Measurements from ENCODE around the gene PHACTR3. TPM values are rescaled to one million over a fixed set of nuclear protein-coding genes. Genes with fewer than 3 reads are reported as not detected.

The PHACTR3 gene
- total RNA-seq, 1 donor = not detected

DNA sequence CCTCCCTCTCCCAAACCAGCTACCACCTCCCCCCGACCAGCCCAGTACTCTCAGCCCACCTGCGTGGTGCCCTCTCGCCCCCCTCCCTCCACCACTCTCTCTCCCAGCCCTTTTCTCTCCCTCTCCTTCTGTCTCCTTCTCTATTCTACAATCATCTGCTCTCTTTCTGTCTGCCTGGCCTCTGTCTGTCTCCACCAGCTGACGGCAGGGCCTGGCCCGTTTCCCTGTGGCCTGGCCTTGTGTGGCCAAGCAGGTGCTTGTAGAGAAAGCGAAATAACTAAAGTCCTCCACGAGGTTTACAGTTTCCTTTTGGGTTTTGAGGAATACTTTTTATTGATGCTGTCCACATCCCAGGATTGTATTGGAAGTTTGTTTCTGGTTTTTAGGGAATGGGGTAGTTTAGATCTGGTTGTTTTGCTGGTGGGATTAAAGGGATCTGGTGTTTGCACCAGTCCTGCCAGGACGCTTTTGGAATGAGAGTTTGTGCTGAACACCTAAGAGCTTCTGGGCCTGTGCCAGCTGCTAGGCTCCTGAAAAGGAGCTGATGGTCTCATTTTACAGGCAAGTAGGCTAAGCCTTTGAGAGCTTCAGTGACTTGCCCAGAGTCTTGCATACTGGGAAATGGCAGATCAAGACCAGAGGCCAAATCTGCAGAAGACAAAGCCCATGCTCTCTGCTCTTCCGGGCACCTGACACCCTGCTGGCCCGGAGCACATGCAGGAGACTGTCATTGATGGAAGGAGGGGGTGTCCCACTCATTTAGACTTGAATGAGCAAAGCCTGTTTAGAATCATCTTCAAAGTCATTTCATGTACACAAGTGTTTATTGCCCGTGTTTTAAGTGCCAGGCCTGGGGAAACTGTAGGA lies 167.4 kb downstream of the PHACTR3 start:
- TF ChIP-seq, protein P1, sequence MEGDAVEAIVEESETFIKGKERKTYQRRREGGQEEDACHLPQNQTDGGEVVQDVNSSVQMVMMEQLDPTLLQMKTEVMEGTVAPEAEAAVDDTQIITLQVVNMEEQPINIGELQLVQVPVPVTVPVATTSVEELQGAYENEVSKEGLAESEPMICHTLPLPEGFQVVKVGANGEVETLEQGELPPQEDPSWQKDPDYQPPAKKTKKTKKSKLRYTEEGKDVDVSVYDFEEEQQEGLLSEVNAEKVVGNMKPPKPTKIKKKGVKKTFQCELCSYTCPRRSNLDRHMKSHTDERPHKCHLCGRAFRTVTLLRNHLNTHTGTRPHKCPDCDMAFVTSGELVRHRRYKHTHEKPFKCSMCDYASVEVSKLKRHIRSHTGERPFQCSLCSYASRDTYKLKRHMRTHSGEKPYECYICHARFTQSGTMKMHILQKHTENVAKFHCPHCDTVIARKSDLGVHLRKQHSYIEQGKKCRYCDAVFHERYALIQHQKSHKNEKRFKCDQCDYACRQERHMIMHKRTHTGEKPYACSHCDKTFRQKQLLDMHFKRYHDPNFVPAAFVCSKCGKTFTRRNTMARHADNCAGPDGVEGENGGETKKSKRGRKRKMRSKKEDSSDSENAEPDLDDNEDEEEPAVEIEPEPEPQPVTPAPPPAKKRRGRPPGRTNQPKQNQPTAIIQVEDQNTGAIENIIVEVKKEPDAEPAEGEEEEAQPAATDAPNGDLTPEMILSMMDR (IDR thresholded peaks at IDR 0.05; ENCODE audit: insufficient read depth, low read depth, low read length) = no peak
- no peak for DNase-seq (ENCODE audit: low read depth)
- no peak overlapping the region for H3K4me3 ChIP-seq (ENCODE audit: low read depth, low read length)

DNA sequence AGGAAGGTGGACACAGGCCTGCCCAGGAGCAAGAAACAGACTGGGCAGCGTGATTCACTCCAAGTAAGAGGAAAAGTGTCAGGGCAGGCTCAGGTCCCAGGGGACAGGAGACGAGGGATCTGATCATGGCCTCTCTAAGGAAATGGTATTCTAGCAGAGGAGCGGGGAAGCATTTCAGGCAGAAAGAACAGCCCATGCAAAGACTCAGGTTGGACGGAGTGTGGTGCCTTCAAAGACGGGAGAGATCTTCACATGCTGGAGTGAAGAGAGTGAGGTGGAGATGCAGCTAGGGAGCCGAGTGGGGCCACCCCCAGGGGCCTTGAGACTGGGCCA lies 168.0 kb downstream of the PHACTR3 start:
- no peak overlapping the region for H3K4me3 ChIP-seq (ENCODE audit: low read depth, low read length)
- TF ChIP-seq, protein P1 (IDR thresholded peaks at IDR 0.05; ENCODE audit: insufficient read depth, low read depth, low read length) = no peak
- DNase-seq (ENCODE audit: low read depth) = no peak

DNA sequence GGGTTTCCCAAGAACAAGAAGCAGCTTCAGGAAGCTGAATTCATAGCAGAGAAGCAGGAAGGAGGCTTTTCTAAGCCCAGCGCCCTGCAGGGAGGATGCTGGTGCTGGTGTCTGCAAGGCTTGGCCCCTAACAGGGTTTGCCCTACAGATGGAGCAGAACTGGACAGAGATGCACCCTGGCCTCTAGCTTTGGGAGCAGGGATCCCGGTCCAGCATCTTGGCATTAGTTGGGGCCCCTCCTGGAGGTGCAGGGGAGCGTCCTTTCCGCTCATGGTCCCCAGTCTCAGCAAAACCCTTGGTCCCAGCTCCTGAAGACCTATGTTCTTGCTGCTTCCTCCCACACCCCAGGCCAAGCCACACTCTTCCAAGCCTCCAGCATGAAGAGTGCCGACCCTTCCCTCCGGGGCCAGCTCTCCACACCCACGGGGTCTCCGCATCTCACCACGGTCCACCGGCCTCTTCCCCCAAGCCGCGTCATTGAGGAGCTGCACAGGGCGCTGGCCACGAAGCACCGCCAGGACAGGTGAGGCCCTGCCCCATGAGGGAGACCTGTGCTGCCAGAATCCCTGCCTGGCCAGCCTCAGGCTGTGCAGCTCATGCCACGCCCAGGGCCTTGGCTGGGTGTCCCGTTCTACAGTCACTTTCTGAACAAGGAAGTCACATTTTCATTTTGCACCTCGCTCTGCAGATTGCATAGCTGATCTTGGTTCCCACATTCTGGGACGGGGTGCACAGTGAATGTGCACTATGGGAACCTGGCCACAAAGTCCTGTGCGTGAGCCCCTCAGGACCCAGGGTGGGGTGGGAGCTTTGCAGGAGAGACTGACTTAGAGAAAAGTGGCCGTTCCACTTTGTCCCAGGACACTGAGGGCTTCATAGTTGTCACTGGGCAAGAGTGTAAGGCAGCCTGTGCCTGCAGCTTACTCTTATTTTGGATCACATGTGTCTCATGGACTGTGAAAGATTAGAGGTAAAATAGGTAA lies 168.9 kb downstream of the PHACTR3 start:
- no peak overlapping the region for H3K4me3 ChIP-seq (ENCODE audit: low read depth, low read length)
- no peak for DNase-seq (ENCODE audit: low read depth)
- TF ChIP-seq, protein P1 (IDR thresholded peaks at IDR 0.05; ENCODE audit: insufficient read depth, low read depth, low read length) = no peak

DNA sequence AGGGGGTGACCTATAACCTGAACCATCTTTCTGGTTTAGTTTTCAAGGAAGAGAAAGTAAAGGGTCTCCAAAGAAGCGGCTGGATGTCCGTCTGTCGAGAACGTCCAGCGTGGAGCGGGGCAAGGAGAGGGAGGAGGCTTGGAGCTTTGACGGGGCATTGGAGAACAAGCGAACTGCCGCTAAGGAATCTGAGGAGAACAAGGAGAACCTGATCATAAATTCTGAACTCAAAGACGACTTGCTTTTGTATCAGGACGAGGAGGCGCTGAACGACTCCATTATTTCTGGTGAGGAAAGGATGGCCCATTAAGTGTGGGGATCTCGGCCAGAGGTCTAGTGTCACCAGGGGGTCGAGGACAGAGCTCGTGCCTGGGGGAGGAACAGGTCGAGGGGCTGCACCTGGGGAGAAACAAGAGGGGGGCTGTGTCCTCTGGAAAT lies 169.9 kb downstream of the PHACTR3 start:
- DNase-seq (ENCODE audit: low read depth) = no peak
- no peak overlapping the region for H3K4me3 ChIP-seq (ENCODE audit: low read depth, low read length)
- TF ChIP-seq, protein P1 (IDR thresholded peaks at IDR 0.05; ENCODE audit: insufficient read depth, low read depth, low read length) = no peak

DNA sequence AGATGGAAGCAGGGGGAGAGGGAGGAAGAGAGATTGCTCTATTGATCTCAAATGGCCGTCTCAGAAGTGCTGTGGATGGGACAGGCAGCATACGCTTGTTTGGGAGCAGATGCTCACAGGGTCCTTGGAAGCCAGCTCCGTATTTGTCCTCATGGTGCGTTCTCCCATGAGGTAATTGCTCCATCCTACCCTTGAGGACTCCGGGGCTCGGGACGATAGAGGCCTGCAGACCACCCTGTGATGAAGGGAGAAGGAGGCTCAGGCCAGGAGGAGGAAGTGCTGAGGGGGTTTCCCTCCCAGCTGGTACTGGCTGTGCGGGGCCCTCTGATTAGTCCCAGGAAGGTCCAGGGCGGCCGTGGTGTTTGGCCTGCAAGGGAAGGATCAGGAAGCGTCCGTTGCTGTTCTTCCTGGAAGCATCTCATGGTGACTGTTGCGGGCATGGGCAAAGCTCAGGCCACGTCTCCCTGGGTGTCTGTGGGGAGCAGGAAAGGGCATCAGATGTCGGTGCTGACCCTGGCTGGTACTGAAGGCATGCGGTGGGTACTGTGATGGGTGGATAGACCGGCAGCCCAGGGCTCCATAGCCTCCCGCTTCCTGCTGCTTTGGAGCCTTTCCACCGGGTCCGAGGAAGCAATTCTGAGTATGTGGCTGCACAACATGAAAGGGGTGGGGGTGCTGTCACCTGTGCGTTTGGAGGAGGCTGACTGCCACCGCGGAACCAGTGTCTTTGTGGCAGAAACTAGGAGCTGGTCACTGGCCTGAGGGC lies 170.8 kb downstream of the PHACTR3 start:
- no peak for DNase-seq (ENCODE audit: low read depth)
- TF ChIP-seq, protein P1 (IDR thresholded peaks at IDR 0.05; ENCODE audit: insufficient read depth, low read depth, low read length) = no peak
- H3K4me3 ChIP-seq (ENCODE audit: low read depth, low read length) = no peak overlapping the region

DNA sequence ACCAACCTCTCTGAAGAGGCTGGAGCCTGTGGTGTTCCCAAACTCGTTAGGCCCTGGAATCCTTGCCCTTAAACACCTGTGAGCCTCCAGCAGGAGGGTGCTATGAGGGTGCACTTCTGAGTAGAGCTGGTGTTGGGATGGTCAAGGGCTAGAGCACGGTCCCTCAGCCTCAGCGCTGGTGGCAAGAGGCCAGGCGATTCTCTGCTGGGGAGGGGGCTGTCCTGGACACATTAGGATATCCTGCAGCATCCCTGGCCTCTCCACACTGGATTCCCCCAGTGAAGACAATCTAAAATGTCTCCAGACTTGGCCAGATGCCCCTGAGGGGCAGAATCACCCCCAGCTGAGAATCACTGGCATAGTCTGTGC lies 171.3 kb downstream of the PHACTR3 start:
- DNase-seq (ENCODE audit: low read depth) = no peak
- H3K4me3 ChIP-seq (ENCODE audit: low read depth, low read length) = no peak overlapping the region
- TF ChIP-seq, protein P1 (IDR thresholded peaks at IDR 0.05; ENCODE audit: insufficient read depth, low read depth, low read length) = no peak

Data from fibroblast of villous mesenchyme (primary cell).